H54 (cell line): Measurements from ENCODE around the gene HTT.
A peak's percentile ranks its signal among the peaks of the same experiment; 100 is the strongest.

ENCODE experiments used
- DNase-seq: peaks from one replicate; pipeline ENCODE4 v3.0.0; 2011; ENCODE audit warnings: low spot score, mixed read lengths; ENCODE audit not compliant: insufficient read length
- FAIRE-seq: peaks from 3 replicates; lab custom pipeline; 2011; peaks lifted over from hg19 to GRCh38; lab: Jason Lieb, UNC
- POLR2A ChIP-seq: IDR thresholded peaks from 2 replicates; pipeline ENCODE4 v1.6.1; 2011; ENCODE audit warnings: low read depth, mild to moderate bottlenecking, low read length

The HTT gene

GRCh38 chr4:3221996-3222395, 147.5 kb downstream of the HTT start:
- TF ChIP-seq POLR2A = no peak
- no peak for FAIRE-seq
- DNase-seq = no peak

- TF ChIP-seq POLR2A = no peak
- FAIRE-seq = no peak
- DNase-seq = no peak
Observed at GRCh38 chr4:3223346-3223745, 148.9 kb downstream of the HTT start.

- no peak for FAIRE-seq
- no peak for DNase-seq
- TF ChIP-seq POLR2A = no peak
Observed at GRCh38 chr4:3223956-3224748, 149.7 kb downstream of the HTT start.

DNA sequence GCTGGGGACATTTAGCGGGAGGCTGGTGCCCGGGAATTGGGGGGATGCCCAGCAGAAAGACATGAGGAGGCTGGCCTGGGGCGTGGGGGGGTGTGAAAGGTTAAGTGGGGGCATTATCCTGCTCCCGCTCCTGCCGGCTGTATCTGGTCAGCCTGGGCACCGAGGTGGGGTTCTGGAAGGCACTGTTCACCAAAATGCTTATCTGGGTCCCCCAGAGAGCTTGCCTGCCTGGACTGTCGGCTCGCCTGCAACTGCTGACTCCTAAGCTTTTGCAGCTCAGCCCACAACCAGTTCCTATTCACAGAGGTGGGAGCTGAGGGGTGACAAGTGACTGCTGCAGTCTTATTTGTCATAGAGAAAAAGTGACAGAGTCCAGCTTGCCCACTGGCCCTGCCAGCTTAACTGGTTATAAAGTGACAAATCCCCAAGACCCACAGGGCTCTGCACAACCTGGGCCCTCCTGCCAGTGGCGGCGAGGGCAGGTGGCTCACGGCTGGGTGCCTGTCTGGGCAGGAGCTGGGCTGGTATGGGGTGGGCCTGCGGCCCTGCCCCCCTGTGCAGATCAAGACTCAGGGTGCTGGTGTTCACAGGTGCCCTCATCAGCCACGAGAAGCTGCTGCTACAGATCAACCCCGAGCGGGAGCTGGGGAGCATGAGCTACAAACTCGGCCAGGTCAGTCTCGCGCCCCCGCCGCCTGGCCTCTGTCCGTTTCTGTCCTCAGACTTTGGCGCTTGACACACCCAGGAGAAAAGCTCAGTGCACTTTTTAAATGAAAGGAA, 150.8 kb downstream of the HTT start:
- FAIRE-seq = no peak
- no peak for TF ChIP-seq POLR2A
- DNase-seq = no peak

- DNase-seq = no peak
- no peak for FAIRE-seq
- TF ChIP-seq POLR2A = no peak
Observed at GRCh38 chr4:3225936-3226335, 151.5 kb downstream of the HTT start.

DNA sequence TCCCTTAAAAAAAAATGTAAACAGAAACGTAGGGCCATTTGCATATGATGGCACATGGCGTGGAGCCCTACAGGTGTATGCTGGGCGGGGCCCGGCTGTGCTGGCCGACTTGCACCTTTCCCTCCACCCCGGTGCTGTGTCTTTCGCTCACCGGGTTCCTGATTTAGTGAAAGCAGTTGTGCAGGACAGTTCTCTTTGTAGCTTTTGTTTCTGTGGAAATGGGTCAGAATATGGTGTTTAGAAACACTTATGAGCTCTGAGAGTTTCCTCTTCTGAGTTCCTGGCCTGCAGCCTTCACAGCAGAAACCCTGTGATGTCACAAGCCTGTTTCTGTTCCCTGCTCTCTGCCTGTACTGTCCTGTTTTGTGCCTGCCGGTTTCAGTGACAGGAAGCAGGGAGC, 152.0 kb downstream of the HTT start:
- DNase-seq (no peak), FAIRE-seq (no peak)
- TF ChIP-seq POLR2A = no peak

DNA sequence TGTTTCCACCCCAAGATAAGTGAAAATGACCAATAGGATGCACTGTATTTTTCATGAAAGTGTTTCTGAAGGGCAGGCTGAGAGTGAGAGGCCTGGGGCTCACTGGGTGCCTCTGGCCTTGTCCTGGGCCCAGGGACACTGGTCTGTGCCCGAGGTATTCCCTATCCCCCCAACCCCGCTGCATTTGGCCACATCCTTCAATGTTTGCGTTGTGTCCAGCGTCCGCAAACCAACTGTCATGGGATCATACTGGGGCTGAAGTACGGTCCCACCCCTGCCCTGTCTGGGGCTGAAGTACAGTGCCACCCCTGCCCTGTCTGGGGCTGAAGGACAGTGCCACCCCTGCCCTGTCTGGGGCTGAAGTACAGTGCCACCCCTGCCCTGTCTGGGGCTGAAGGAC, 152.5 kb downstream of the HTT start:
- FAIRE-seq (no peak), DNase-seq (no peak)
- TF ChIP-seq POLR2A = no peak

DNA sequence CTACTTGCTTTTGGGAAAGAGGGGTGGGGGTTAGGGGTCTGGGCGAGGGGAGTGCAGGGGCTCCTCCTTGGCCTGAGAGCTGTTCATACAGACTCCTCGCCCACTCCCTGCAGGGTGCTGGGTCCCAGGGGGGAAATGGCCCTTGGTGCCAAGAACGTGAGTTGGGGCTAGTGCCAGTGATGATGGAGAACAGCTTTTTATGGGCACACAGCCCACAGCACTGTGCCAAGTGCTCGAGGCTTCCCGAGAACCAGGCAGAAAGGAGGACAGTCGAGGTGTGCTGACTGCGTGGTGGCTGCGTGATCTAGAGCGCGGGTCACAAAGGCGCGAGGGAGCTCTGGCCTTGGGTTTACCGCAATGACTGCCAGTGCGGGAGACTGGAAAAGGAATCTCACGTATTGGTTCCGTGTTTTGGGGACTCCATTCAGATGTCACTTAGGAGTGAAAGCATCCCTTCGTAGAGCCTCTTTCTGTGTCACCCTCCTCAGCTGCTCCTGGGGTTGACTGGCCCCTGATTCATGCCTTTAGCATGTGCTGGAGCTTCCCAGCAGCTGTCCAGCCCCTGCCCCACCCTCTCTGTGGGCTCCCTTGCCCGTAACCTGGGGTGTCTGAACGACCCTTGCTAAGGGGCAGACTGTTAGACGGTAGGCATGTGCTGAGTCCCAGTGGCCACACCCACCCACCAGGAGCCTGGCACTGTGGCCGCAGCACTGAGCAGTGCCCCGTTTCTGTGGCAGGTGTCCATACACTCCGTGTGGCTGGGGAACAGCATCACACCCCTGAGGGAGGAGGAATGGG, 153.6 kb downstream of the HTT start:
- TF ChIP-seq POLR2A = no peak
- DNase-seq = peak; percentile 31
- no peak for FAIRE-seq

- FAIRE-seq = no peak
- no peak for TF ChIP-seq POLR2A
- DNase-seq = no peak
Observed at GRCh38 chr4:3228881-3229280, 154.4 kb downstream of the HTT start.

DNA sequence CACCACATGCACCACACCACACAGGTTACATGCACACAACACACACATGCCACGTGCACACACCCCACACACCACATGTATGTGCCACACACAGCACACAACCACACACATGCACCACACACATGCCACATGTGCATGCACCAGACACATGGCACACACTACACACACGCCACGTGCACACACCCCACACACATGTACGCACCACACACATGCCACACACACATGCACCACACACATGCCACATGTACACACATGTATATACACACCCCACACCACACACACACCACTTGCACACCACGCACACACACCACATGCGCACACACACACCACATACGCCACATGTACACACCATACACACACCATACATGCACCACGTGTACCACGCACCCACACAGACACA, 154.8 kb downstream of the HTT start:
- no peak for TF ChIP-seq POLR2A
- no peak for FAIRE-seq
- DNase-seq = no peak

DNA sequence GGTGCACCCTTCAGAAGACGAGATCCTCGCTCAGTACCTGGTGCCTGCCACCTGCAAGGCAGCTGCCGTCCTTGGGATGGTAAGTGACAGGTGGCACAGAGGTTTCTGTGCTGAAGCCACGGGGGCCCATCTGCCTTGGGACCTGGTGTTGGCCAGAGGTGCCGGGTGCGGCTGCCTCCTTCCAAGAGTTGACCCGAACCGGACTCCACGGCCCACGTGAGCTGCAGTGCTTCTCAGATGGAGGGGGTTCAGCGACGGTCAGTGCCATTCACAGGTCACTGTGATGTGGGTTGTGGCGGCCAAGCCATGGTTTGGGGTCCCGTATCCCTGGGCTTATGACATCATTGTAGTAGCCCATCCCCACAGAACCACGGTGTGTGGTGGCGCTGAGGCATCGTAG, 155.5 kb downstream of the HTT start:
- FAIRE-seq (no peak), DNase-seq (no peak)
- TF ChIP-seq POLR2A = no peak

DNA sequence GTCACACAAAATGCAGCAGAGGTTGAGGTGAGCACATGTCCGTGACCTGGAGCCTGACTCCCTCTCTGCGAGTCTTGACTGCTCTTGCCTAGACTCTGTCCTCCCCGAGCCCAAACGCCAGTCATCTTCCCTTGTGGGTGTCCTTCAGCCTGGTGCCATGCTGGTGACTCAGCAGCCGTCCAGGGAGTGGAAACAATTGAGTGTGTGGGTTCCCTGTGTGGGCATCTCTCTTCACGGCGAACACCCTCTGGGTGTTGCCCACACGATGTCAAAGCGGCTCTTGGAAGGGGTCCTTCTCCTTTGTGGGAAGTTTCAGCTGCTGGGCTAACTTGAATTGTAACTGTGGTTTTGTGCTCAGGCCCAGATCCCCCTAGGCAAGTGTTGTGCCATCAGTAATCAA, 157.0 kb downstream of the HTT start:
- FAIRE-seq (no peak), DNase-seq (no peak)
- TF ChIP-seq POLR2A = no peak

- DNase-seq (no peak), FAIRE-seq (no peak)
- no peak for TF ChIP-seq POLR2A
Observed at GRCh38 chr4:3232001-3232400, 157.5 kb downstream of the HTT start.

DNA sequence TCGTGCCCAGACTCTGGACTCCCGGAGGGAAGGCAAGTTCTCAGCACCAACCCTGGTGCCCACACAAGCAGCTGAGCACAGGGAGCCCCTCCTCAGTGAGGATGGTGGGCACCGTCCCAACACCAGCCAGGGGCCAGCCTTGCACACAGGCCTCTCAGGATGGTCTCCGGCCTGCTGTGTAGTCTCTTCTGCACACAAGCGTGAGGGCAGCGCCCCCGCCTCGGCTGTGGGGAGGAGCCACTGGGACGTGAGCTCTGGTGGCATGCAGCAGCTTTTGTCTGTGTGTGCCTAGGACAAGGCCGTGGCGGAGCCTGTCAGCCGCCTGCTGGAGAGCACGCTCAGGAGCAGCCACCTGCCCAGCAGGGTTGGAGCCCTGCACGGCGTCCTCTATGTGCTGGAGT, 158.4 kb downstream of the HTT start:
- FAIRE-seq (no peak), DNase-seq (no peak)
- TF ChIP-seq POLR2A = no peak
